Measurements from ENCODE around the gene MAP7. TPM values are rescaled to one million over a fixed set of nuclear protein-coding genes. Genes with fewer than 3 reads are reported as not detected.

MAP7 gene
- total and polyA plus RNA-seq, 2 experiments from 2014 or later = 44.7 to 49.2 TPM

GRCh38 chr6:136404627-136405419 lies 145.4 kb downstream of the MAP7 start (continued):
- no peak for TF ChIP-seq CREB1 (CRISPR knock-in tag; IDR thresholded peaks at IDR 0.05; ENCODE audit: low read depth)
- TF ChIP-seq REST (IDR thresholded peaks at IDR 0.05; ENCODE audit: unreplicated experiment) = no peak
- TF ChIP-seq, protein P1, sequence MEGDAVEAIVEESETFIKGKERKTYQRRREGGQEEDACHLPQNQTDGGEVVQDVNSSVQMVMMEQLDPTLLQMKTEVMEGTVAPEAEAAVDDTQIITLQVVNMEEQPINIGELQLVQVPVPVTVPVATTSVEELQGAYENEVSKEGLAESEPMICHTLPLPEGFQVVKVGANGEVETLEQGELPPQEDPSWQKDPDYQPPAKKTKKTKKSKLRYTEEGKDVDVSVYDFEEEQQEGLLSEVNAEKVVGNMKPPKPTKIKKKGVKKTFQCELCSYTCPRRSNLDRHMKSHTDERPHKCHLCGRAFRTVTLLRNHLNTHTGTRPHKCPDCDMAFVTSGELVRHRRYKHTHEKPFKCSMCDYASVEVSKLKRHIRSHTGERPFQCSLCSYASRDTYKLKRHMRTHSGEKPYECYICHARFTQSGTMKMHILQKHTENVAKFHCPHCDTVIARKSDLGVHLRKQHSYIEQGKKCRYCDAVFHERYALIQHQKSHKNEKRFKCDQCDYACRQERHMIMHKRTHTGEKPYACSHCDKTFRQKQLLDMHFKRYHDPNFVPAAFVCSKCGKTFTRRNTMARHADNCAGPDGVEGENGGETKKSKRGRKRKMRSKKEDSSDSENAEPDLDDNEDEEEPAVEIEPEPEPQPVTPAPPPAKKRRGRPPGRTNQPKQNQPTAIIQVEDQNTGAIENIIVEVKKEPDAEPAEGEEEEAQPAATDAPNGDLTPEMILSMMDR (conservative IDR thresholded peaks at IDR 0.05; ENCODE audit: low read depth in 2 of 2) = no peak
- no peak for TF ChIP-seq ZNF114 (CRISPR knock-in tag; IDR thresholded peaks at IDR 0.05)

DNA sequence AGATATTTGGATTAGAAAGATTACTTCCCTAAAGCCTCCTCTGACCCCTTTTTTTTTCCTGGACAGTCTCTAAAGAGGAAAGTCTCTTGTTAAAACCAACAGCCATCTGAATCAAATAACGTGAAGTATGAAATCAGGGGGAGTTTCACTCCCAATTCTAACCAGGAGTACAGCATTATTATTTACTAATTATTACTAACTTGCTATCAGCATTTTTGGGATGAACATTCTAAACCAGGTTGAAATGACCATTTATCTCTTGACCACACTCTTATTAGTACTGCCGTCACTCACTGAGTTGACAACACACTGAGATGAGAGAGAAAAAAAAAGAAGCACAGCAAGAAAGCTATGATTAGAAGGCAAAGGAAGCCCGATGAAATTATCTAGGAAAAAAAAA lies 146.2 kb downstream of the MAP7 start:
- H3K4me1 Mint-ChIP-seq = peaks cover 5% of the 10 kb centered on the region; the same call in 2 of the 3 replicates
- no peaks in the 10 kb centered on the region for H4K20me1 ChIP-seq (replicated peaks; ENCODE audit: insufficient read depth)
- H3K9me3 Mint-ChIP-seq = peaks cover 2% of the 10 kb centered on the region; the same call in 1 of the 3 replicates
- H3K27me3 ChIP-seq (ENCODE audit: insufficient read depth) = no peaks in the 10 kb centered on the region
- no peak overlapping the region for H3K27ac Mint-ChIP-seq
- ATAC-seq = no peak
- no peaks in the 10 kb centered on the region for H3K36me3 ChIP-seq (ENCODE audit: insufficient read depth)
- DNase-seq (ENCODE audit: low spot score) = no peak
- no peak overlapping the region for H3K4me3 ChIP-seq
- no peaks in the 10 kb centered on the region for H3F3A ChIP-seq (replicated peaks; ENCODE audit: low read depth)
- no peak overlapping the region for H2AFZ ChIP-seq
- no peak overlapping the region for H3K4me2 ChIP-seq
- no peak overlapping the region for H3K27ac ChIP-seq (ENCODE audit: low read depth)
- H3K79me2 ChIP-seq (replicated peaks; ENCODE audit: insufficient read depth) = no peaks in the 10 kb centered on the region; the same call in none of the 2 replicates
- no peak overlapping the region for H3K4me3 Mint-ChIP-seq
- no peaks in the 10 kb centered on the region for H3K27me3 Mint-ChIP-seq (ENCODE audit: insufficient read depth, low read depth, poor library complexity)
- H3K9me2 ChIP-seq (ENCODE audit: insufficient read depth) = no peaks in the 10 kb centered on the region
- no peaks in the 10 kb centered on the region for H3K4me1 ChIP-seq (ENCODE audit: insufficient read depth)
- H3K36me3 Mint-ChIP-seq (ENCODE audit: low read depth) = peaks cover 25% of the 10 kb centered on the region
- TF ChIP-seq NANOG (IDR thresholded peaks at IDR 0.05; ENCODE audit: borderline replicate concordance) (no peak), JUNB (IDR thresholded peaks at IDR 0.05; ENCODE audit: unreplicated experiment) (no peak), EZH2 (IDR thresholded peaks at IDR 0.05; ENCODE audit: low read depth, unreplicated experiment) (no peak), EZH2phosphoT487 (IDR thresholded peaks at IDR 0.05; ENCODE audit: unreplicated experiment) (no peak), ZNF114 (CRISPR knock-in tag; IDR thresholded peaks at IDR 0.05) (no peak), ZNF462 (CRISPR knock-in tag; IDR thresholded peaks at IDR 0.05) (no peak), STAT1 (IDR thresholded peaks at IDR 0.05; ENCODE audit: unreplicated experiment) (no peak)
- TF ChIP-seq, protein P1 (conservative IDR thresholded peaks at IDR 0.05; ENCODE audit: low read depth in 2 of 2) = no peak
